ENCODE data around the gene APRT. TPM values are rescaled to one million over a fixed set of nuclear protein-coding genes. Genes with fewer than 3 reads are reported as not detected.

APRT gene
- total RNA-seq, 1 donor from 2014 or later = 85.2 TPM

- Histone ChIP-seq H3K36me3 (no peaks in the 10 kb centered on the region), H3K27me3 (no peaks in the 10 kb centered on the region), H3K9me3 (no peaks in the 10 kb centered on the region), H3K4me1 (peaks cover 33% of the 10 kb centered on the region), H3K27ac (no peak overlapping the region), H3K4me3 (no peak overlapping the region)
- intact Hi-C loops (cut with DNase I) = no loop called here
- no peak for TF ChIP-seq CTCF (IDR thresholded peaks at IDR 0.05)
- DNase-seq = peak; percentile 72
- ATAC-seq = peak; percentile 12
Observed at GRCh38 chr16:88853325-88853941, 41.7 kb upstream of the APRT start.

GRCh38 chr16:88851616-88852015 is 39.9 kb upstream of the APRT start:
- Histone ChIP-seq H3K36me3 (peaks cover 4% of the 10 kb centered on the region), H3K27ac (no peak overlapping the region), H3K4me1 (peaks cover 27% of the 10 kb centered on the region), H3K4me3 (no peak overlapping the region), H3K27me3 (no peaks in the 10 kb centered on the region), H3K9me3 (no peaks in the 10 kb centered on the region)
- intact Hi-C loops (cut with DNase I) = no loop called here
- TF ChIP-seq CTCF (IDR thresholded peaks at IDR 0.05) = no peak
- no peak for DNase-seq
- ATAC-seq = no peak

- ATAC-seq = no peak
- H3K4me1 ChIP-seq = peaks cover 21% of the 10 kb centered on the region
- H3K27ac ChIP-seq = no peak overlapping the region
- DNase-seq = no peak
- peaks cover 4% of the 10 kb centered on the region for H3K36me3 ChIP-seq
- intact Hi-C loops (cut with DNase I) = no loop called here
- no peaks in the 10 kb centered on the region for H3K9me3 ChIP-seq
- no peaks in the 10 kb centered on the region for H3K27me3 ChIP-seq
- H3K4me3 ChIP-seq = no peak overlapping the region
- no peak for TF ChIP-seq CTCF (IDR thresholded peaks at IDR 0.05)
Observed at GRCh38 chr16:88850531-88851199, 38.9 kb upstream of the APRT start.

- no peak for DNase-seq
- no peak for TF ChIP-seq CTCF (IDR thresholded peaks at IDR 0.05)
- H3K27me3 ChIP-seq = no peaks in the 10 kb centered on the region
- H3K27ac ChIP-seq = no peak overlapping the region
- no peak for ATAC-seq
- peaks cover 3% of the 10 kb centered on the region for H3K4me1 ChIP-seq
- intact Hi-C loops (cut with DNase I) = no loop called here
- no peaks in the 10 kb centered on the region for H3K9me3 ChIP-seq
- H3K4me3 ChIP-seq = no peak overlapping the region
- peaks cover 4% of the 10 kb centered on the region for H3K36me3 ChIP-seq
Observed at GRCh38 chr16:88848557-88848956, 36.8 kb upstream of the APRT start.

GRCh38 chr16:88847654-88848053 is 35.9 kb upstream of the APRT start:
- Histone ChIP-seq H3K36me3 (peaks cover 12% of the 10 kb centered on the region), H3K27ac (no peak overlapping the region), H3K27me3 (no peaks in the 10 kb centered on the region), H3K9me3 (no peaks in the 10 kb centered on the region), H3K4me1 (no peaks in the 10 kb centered on the region), H3K4me3 (no peak overlapping the region)
- intact Hi-C loops (cut with DNase I) = no loop called here
- no peak for ATAC-seq
- no peak for DNase-seq
- no peak for TF ChIP-seq CTCF (IDR thresholded peaks at IDR 0.05)
